Heart right ventricle (tissue), 16 donors: ENCODE measurements around the gene COL4A6. TPM values are rescaled to one million over a fixed set of nuclear protein-coding genes. Genes with fewer than 3 reads are reported as not detected.

Experiments
- ATAC-seq, 8 donors: fragments of 200-7000 bp; cut with Tn5 transposase; one replicate each; pipeline ENCODE4 v1.9.1; 2020; ENCODE audit warnings: mild to moderate bottlenecking in 8 of 8, moderate library complexity in 8 of 8, moderate number of reproducible peaks in 1 of 8
- DNase-seq, 2 donors: peaks; one replicate each; pipeline ENCODE4 v3.0.0-alpha.2; 2020
- H3K27ac ChIP-seq, 10 donors: fragments of 200-600 bp; sonication (generic) in 2 of 10; one replicate each; pipeline versions ENCODE4 v1.5.0 to v1.8.0; 2020 to 2022; ENCODE audit warnings: mild to moderate bottlenecking in 3 of 10
- H3K27me3 ChIP-seq, 7 donors: fragments of 200-600 bp; one replicate each; pipeline ENCODE4 v1.8.0; 2021 to 2022; ENCODE audit warnings: mild to moderate bottlenecking in 2 of 7
- H3K36me3 ChIP-seq, 9 donors: fragments of 200-600 bp; sonication (generic) in 1 of 9; one replicate each; pipeline versions ENCODE4 v1.5.0 to v1.8.0; 2020 to 2022; ENCODE audit warnings: mild to moderate bottlenecking in 2 of 9
- H3K4me1 ChIP-seq, 9 donors: fragments of 200-600 bp; sonication (generic) in 1 of 9; one replicate each; pipeline versions ENCODE4 v1.5.0 to v1.8.0; 2020 to 2022; ENCODE audit warnings: mild to moderate bottlenecking in 4 of 9
- H3K4me3 ChIP-seq, 10 donors: fragments of 200-600 bp; sonication (generic) in 2 of 10; one replicate each; pipeline versions ENCODE4 v1.5.0 to v1.8.0; 2020 to 2022; ENCODE audit warnings: mild to moderate bottlenecking in 7 of 10, moderate library complexity in 2 of 10
- H3K9me3 ChIP-seq, 11 donors: fragments of 200-600 bp in 10 of 11; sonication (generic) in 2 of 11; one replicate each; pipeline versions ENCODE4 v1.5.0 to v1.8.0; 2013 to 2022; ENCODE audit warnings: mild to moderate bottlenecking in 2 of 11, control low read depth in 1 of 11, moderate library complexity in 1 of 11
- CTCF ChIP-seq, 9 donors: fragments of 200-600 bp; sonication (generic) in 2 of 9; IDR thresholded peaks; one replicate each; pipeline versions ENCODE4 v1.5.0 to v1.8.0; 2021 to 2022; ENCODE audit warnings: antibody characterized with exemption in 9 of 9, mild to moderate bottlenecking in 5 of 9, moderate library complexity in 1 of 9
- WGBS, 2 donors: extraction: QIAGEN DNeasy Blood & Tissue Kit; methylation state at CpG; one replicate each; pipeline ENCODE4 v1.1.7; 2013; ENCODE audit warnings: inconsistent platforms in 1 of 2; 5-methylcytosine and 5-hydroxymethylcytosine counted together
- intact Hi-C, 10 donors: fragments of 100-400 bp; cut with DNase I; formaldehyde crosslinking; loops; one replicate each; pipeline versions ENCODE4 v1.11.1 to v1.14.2; 2022
- polyA plus RNA-seq, 2 donors: library from polyadenylated mRNA; stranded (reverse); fragments of 200-250 nt; gene quantifications; one replicate each; pipeline ENCODE4 v1.2.3, GENCODE V29; 2013
- total RNA-seq, 10 donors: library from RNA; stranded (reverse); fragmentation: NEBNext Ultra II Directional in 3 of 10; extraction: Animal tissue kit (Norgen Biotek cat#: 25700) in 3 of 10; gene quantifications; one replicate each; pipeline versions ENCODE4 v1.2.1 to v1.2.4, GENCODE V29; 2021 to 2023
- donor health status: Arrhythmogenic right ventricular cardiomyopathy.
- donor health status: ischemic (EF 13 %, LVEDD 7.1; RV severe dilation, severe dysfunction).
- donor health status: healthy with polysubstance abuse.
- donor health status: DM: no; HTN: yes; CAD: no.
- donor health status: DM: no; HTN: no; CAD: no.
- donor health status: ischemic (EF 25% LVEDD 6.9; RV normal size, moderate dysfunction).
- donor health status: ischemic (EF 25% LVEDD 5.7; RV mildly dilated, moderate dysfunction).
- donor health status: healthy.
- donor health status: DM: yes; HTN: yes; CAD: no.
- donor health status: Ischemic cardiomyopathy.
- donor health status: ischemic (EF 35%, LVEDD 5.7; RV mildly dilated, moderate dysfunction).
- donor health status: nonischemic (EF 11% LVEDD 7.7; RV severe dilation, severe dysfunction).
- donor health status: DM: yes; HTN: yes; CAD: no.
- donor health status: PGD.
- donor health status: ischemic (EF 29% LVEDD 5.4; RV normal size, mild dysfunction).
- donor health status: nonischemic (EF 23%, LVEDD 6.1; RV moderate dilation, normal function).

The COL4A6 gene
- total and polyA plus RNA-seq, 12 donors = 1.7 to 10.8 (median 7.6) TPM

GRCh38 chrX:108163333-108164082 lies 274.7 kb downstream of the COL4A6 start:
- Histone ChIP-seq H3K36me3 (no peaks in the 10 kb centered on the region), H3K27me3 (peaks cover 0 to 26% (median 0%) of the 10 kb centered on the region in 7 donors), H3K27ac (no peak overlapping the region), H3K4me1 (no peaks in the 10 kb centered on the region), H3K4me3 (no peak overlapping the region), H3K9me3 (no peaks in the 10 kb centered on the region)
- TF ChIP-seq CTCF (IDR thresholded peaks at IDR 0.05) = no peak
- WGBS, 2 donors = 81 to 98% methylated on average over 7 of the region's 7 CpGs
- ATAC-seq = no peak
- no peak for DNase-seq
- intact Hi-C loops = no loop called here

GRCh38 chrX:108162265-108162664 lies 276.0 kb downstream of the COL4A6 start:
- no peak for TF ChIP-seq CTCF (IDR thresholded peaks at IDR 0.05)
- no peaks in the 10 kb centered on the region for H3K4me1 ChIP-seq
- H3K27me3 ChIP-seq = peaks cover 0 to 21% (median 0%) of the 10 kb centered on the region in 7 donors
- DNase-seq (no peak), ATAC-seq (no peak)
- no peak overlapping the region for H3K27ac ChIP-seq
- 91 to 95% methylated on average over 4 of the region's 4 CpGs for WGBS, 2 donors
- H3K4me3 ChIP-seq = no peak overlapping the region
- no peaks in the 10 kb centered on the region for H3K9me3 ChIP-seq
- intact Hi-C loops = no loop called here
- no peaks in the 10 kb centered on the region for H3K36me3 ChIP-seq

GRCh38 chrX:108160309-108160708 lies 277.9 kb downstream of the COL4A6 start:
- Histone ChIP-seq H3K4me1 (no peaks in the 10 kb centered on the region), H3K36me3 (peaks cover 0 to 8% (median 0%) of the 10 kb centered on the region in 9 donors), H3K27ac (no peak overlapping the region), H3K4me3 (no peak overlapping the region), H3K9me3 (no peaks in the 10 kb centered on the region), H3K27me3 (peaks cover 0 to 30% (median 0%) of the 10 kb centered on the region in 7 donors)
- WGBS, 2 donors = 87 to 91% methylated on average over 5 of the region's 5 CpGs
- no peak for TF ChIP-seq CTCF (IDR thresholded peaks at IDR 0.05)
- DNase-seq = no peak
- intact Hi-C loops = no loop called here
- no peak for ATAC-seq

GRCh38 chrX:108159028-108159670 lies 279.1 kb downstream of the COL4A6 start:
- no peak for TF ChIP-seq CTCF (IDR thresholded peaks at IDR 0.05)
- Histone ChIP-seq H3K4me1 (no peaks in the 10 kb centered on the region), H3K36me3 (peaks cover 0 to 19% (median 0%) of the 10 kb centered on the region in 9 donors), H3K9me3 (no peaks in the 10 kb centered on the region), H3K27ac (no peak overlapping the region), H3K27me3 (peaks cover 0 to 32% (median 0%) of the 10 kb centered on the region in 7 donors), H3K4me3 (no peak overlapping the region)
- DNase-seq (no peak), ATAC-seq (no peak)
- WGBS, 2 donors = 96 to 99% methylated on average over 9 to 11 of the region's 11 CpGs
- intact Hi-C loops = no loop called here
